OCI-LY7 (cell line): ENCODE measurements around the gene SRPRB. TPM values are rescaled to one million over a fixed set of nuclear protein-coding genes. Genes with fewer than 3 reads are reported as not detected.

Experiments used
- BruUV-seq: library from RNA; stranded (reverse); fragments of 400-500 nt; replicated peaks from 2 replicates; lab custom pipeline; 2021; lab: Mats Ljungman, UMichigan
- CTCF ChIA-PET: fragments of 300-600 bp; sonication (Branson Sonifier 250); formaldehyde crosslinking; loops from one replicate; lab custom pipeline; 2022; ENCODE audit warnings: antibody characterized with exemption; ENCODE audit not compliant: unreplicated experiment; lab: Charles Lee
- POLR2A ChIA-PET: fragments of 300-600 bp; sonication (Branson Sonifier 250); formaldehyde crosslinking; loops from one replicate; lab custom pipeline; 2022; ENCODE audit warnings: antibody characterized with exemption; lab: Charles Lee
- DNase-seq: peaks from one replicate; pipeline ENCODE4 v3.0.0-alpha.2; 2015; ENCODE audit warnings: low spot score
- H2AFZ ChIP-seq: fragments of 200-600 bp; sonication (generic), shearing (Covaris generic); 2 replicates; pipeline ENCODE4 v1.6.1; 2014; ENCODE audit warnings: mild to moderate bottlenecking, antibody characterized with exemption, low read length, moderate library complexity
- H3K27ac ChIP-seq: fragments of 200-600 bp; sonication (generic); 2 replicates; pipeline ENCODE4 v1.5.1; 2014; ENCODE audit warnings: mixed run types, low read depth, mild to moderate bottlenecking, moderate library complexity, low read length, inconsistent platforms; ENCODE audit not compliant: poor library complexity, severe bottlenecking
- H3K36me3 ChIP-seq: fragments of 200-600 bp; sonication (generic); 2 replicates; pipeline ENCODE4 v1.6.1; 2014; ENCODE audit warnings: mild to moderate bottlenecking, antibody characterized with exemption, low read length, moderate library complexity, mixed read lengths; ENCODE audit not compliant: insufficient read depth
- H3K4me1 ChIP-seq: fragments of 200-600 bp; sonication (generic); 2 replicates; pipeline ENCODE4 v1.5.1; 2014; ENCODE audit warnings: mild to moderate bottlenecking, low read length; ENCODE audit not compliant: insufficient read depth, poor library complexity, severe bottlenecking
- H3K4me2 ChIP-seq: fragments of 200-600 bp; sonication (generic); 2 replicates; pipeline ENCODE4 v1.6.1; 2014; ENCODE audit warnings: mild to moderate bottlenecking, low read length
- H3K4me3 ChIP-seq: fragments of 200-600 bp; sonication (generic); 2 replicates; pipeline ENCODE4 v1.5.1; 2014; ENCODE audit warnings: mild to moderate bottlenecking, low read depth, low read length; ENCODE audit not compliant: poor library complexity, severe bottlenecking
- H3K79me2 ChIP-seq: fragments of 200-600 bp; sonication (generic); 2 replicates; pipeline ENCODE4 v1.6.1; 2016; ENCODE audit warnings: low read depth, mild to moderate bottlenecking, low read length, moderate library complexity, mixed read lengths; ENCODE audit not compliant: insufficient read depth
- H3K9me2 ChIP-seq: fragments of 200-600 bp; sonication (generic); 2 replicates; pipeline ENCODE4 v1.6.1; 2016; ENCODE audit warnings: mild to moderate bottlenecking, low read length, mixed read lengths; ENCODE audit not compliant: insufficient read depth
- H3K9me3 ChIP-seq: fragments of 200-600 bp; sonication (generic); 2 replicates; pipeline ENCODE4 v1.6.1; 2014; ENCODE audit warnings: mild to moderate bottlenecking, mixed run types, low read length, mixed read lengths
- H4K20me1 ChIP-seq: fragments of 200-600 bp; sonication (generic); 2 replicates; pipeline ENCODE4 v1.6.1; 2014; ENCODE audit warnings: mild to moderate bottlenecking, antibody characterized with exemption, low read length, moderate library complexity, mixed read lengths; ENCODE audit not compliant: insufficient read depth
- CTCF ChIP-seq: fragments of 200-600 bp; sonication (generic); conservative IDR thresholded peaks from 2 replicates; pipeline ENCODE4 v1.5.1; 2014; ENCODE audit warnings: mild to moderate bottlenecking, antibody characterized with exemption, low read length, moderate library complexity, mixed read lengths
- EZH2phosphoT487 ChIP-seq: fragments of 200-600 bp; sonication (generic); IDR thresholded peaks from 2 replicates; pipeline ENCODE4 v1.6.1; 2018; ENCODE audit warnings: low read depth, borderline replicate concordance, mild to moderate bottlenecking, mixed run types, antibody characterized with exemption, low read length, moderate library complexity, mixed read lengths
- intact Hi-C: fragments of 100-400 bp; cut with micrococcal nuclease; formaldehyde crosslinking; loops from one replicate; pipeline ENCODE4 v1.10.0; 2022; ENCODE audit not compliant: unreplicated experiment
- total RNA-seq, 2 experiments: library from RNA; depleted of rRNA in 1 of 2; stranded (reverse); fragments of >200 nt in 1 of 2; shearing (Covaris generic) in 1 of 2; gene quantifications; 2 replicates each; pipeline ENCODE4 v1.2.3, GENCODE V29; 2014 to 2022

SRPRB gene
- total RNA-seq, 2 experiments from 2014 or later, result 39.4 to 54.1 TPM

- BruUV-seq, result no TSS peak
- Histone ChIP-seq H3K4me3 (no peak overlapping the region), H3K79me2 (peaks cover 10% of the 10 kb centered on the region; the same call in 1 of the 2 replicates), H3K4me1 (no peaks in the 10 kb centered on the region), H3K4me2 (no peak overlapping the region), H4K20me1 (no peaks in the 10 kb centered on the region), H3K9me2 (no peaks in the 10 kb centered on the region), H3K9me3 (no peaks in the 10 kb centered on the region), H3K36me3 (peaks cover 94% of the 10 kb centered on the region), H2AFZ (no peak overlapping the region), H3K27ac (no peak overlapping the region)
- TF ChIP-seq CTCF, result no peak
- TF ChIP-seq EZH2phosphoT487, result no peak
- intact Hi-C loops, result no loop called here
- DNase-seq, result no peak
- ChIA-PET CTCF (interaction anchor here (0.6 kb wide), 1 partner anchor 481 kb away, joined by 3 read pairs; no protein-coding TSS in a partner anchor), POLR2A (interaction anchor here (0.7 kb wide), 1 partner anchor 22 kb away, joined by 3 read pairs; no protein-coding TSS in a partner anchor)
These were observed 7.3 kb downstream of the SRPRB start for GRCh38 chr3:133812872-133813271.

- Histone ChIP-seq H3K9me3 (no peaks in the 10 kb centered on the region), H3K36me3 (peaks cover 96% of the 10 kb centered on the region)
- POLR2A ChIA-PET, result no interaction called here
These were observed 9.8 kb downstream of the SRPRB start for GRCh38 chr3:133815386-133815785.

More at GRCh38 chr3:133815386-133815785, 9.8 kb downstream of the SRPRB start:
- H3K9me2 ChIP-seq, result no peaks in the 10 kb centered on the region
- H3K4me3 ChIP-seq, result no peak overlapping the region
- H4K20me1 ChIP-seq, result no peaks in the 10 kb centered on the region
- no peak overlapping the region for H3K27ac ChIP-seq
- no peaks in the 10 kb centered on the region for H3K79me2 ChIP-seq
- no peaks in the 10 kb centered on the region for H3K4me1 ChIP-seq
- no TSS peak for BruUV-seq
- no peak overlapping the region for H3K4me2 ChIP-seq
- no peak for TF ChIP-seq EZH2phosphoT487
- TF ChIP-seq CTCF, result no peak
- no peak overlapping the region for H2AFZ ChIP-seq
- intact Hi-C loops, result no loop called here
- CTCF ChIA-PET, result no interaction called here
- DNase-seq, result no peak
